Parathyroid adenoma (tissue), 2 donors: ENCODE data around the gene HSPA14.
"Not testable (repeated sequence)": the region's sequence is repeated elsewhere in the genome, so short reads cannot be mapped to it uniquely, and the experiment has no call there.

ENCODE experiments used
- H2AFZ ChIP-seq: fragments of 300-600 bp; sonication (generic); one replicate; pipeline ENCODE4 v1.7.0; 2017; ENCODE audit warnings: antibody characterized with exemption, mild to moderate bottlenecking
- H3K27ac ChIP-seq: fragments of 300-600 bp; sonication (generic); one replicate; pipeline ENCODE4 v1.7.0; 2017
- H3K27me3 ChIP-seq: fragments of 300-600 bp; sonication (generic); one replicate; pipeline ENCODE4 v1.7.0; 2017; ENCODE audit warnings: low read length; ENCODE audit not compliant: control insufficient read depth, insufficient read depth
- H3K36me3 ChIP-seq: fragments of 300-600 bp; sonication (generic); one replicate; pipeline ENCODE4 v1.7.0; 2017; ENCODE audit warnings: low read length; ENCODE audit not compliant: control insufficient read depth, insufficient read depth
- H3K4me1 ChIP-seq: fragments of 300-600 bp; sonication (generic); one replicate; pipeline ENCODE4 v1.7.0; 2017; ENCODE audit warnings: control low read depth
- H3K4me2 ChIP-seq: fragments of 300-600 bp; sonication (generic); one replicate; pipeline ENCODE4 v1.7.0; 2017; ENCODE audit warnings: low read length
- H3K4me3 ChIP-seq: fragments of 300-600 bp; sonication (generic); one replicate; pipeline ENCODE4 v1.7.0; 2017; ENCODE audit warnings: low read depth, low read length
- H3K79me2 ChIP-seq: fragments of 300-600 bp; sonication (generic); one replicate; pipeline ENCODE4 v1.7.0; 2017; ENCODE audit warnings: control low read depth
- H3K9ac ChIP-seq: fragments of 300-600 bp; sonication (generic); one replicate; pipeline ENCODE4 v1.7.0; 2017; ENCODE audit warnings: mild to moderate bottlenecking
- H3K9me3 ChIP-seq: fragments of 300-600 bp; sonication (generic); one replicate; pipeline ENCODE4 v1.7.0; 2017; ENCODE audit warnings: low read length; ENCODE audit not compliant: control insufficient read depth
- CTCF ChIP-seq: fragments of 300-600 bp; sonication (generic); IDR thresholded peaks from one replicate; pipeline ENCODE4 v1.7.0; 2017; ENCODE audit warnings: antibody characterized with exemption, mild to moderate bottlenecking
- donor health status: primary hyperparathyroidism.

Gene HSPA14

GRCh38 chr10:14815681-14816080 lies 22.4 kb upstream of the HSPA14 start:
- no peaks in the 10 kb centered on the region for H3K36me3 ChIP-seq
- TF ChIP-seq CTCF = no peak
- no peak overlapping the region for H2AFZ ChIP-seq
- H3K4me3 ChIP-seq = no peak overlapping the region
- no peak overlapping the region for H3K9ac ChIP-seq
- no peaks in the 10 kb centered on the region for H3K4me1 ChIP-seq
- no peak overlapping the region for H3K4me2 ChIP-seq
- H3K27ac ChIP-seq = no peak overlapping the region
- no peaks in the 10 kb centered on the region for H3K79me2 ChIP-seq
- H3K9me3 ChIP-seq = no peaks in the 10 kb centered on the region
- H3K27me3 ChIP-seq = no peaks in the 10 kb centered on the region

- not testable (repeated sequence) for H3K36me3 ChIP-seq, H3K9me3 ChIP-seq, H3K79me2 ChIP-seq, H3K27ac ChIP-seq, H3K9ac ChIP-seq, H3K4me2 ChIP-seq, H3K4me3 ChIP-seq, H2AFZ ChIP-seq, H3K27me3 ChIP-seq, H3K4me1 ChIP-seq
These were observed 21.4 kb upstream of the HSPA14 start for GRCh38 chr10:14816717-14817116.

GRCh38 chr10:14820010-14820774 lies 17.9 kb upstream of the HSPA14 start:
- Histone ChIP-seq H3K4me1 (no peaks in the 10 kb centered on the region), H3K79me2 (no peaks in the 10 kb centered on the region), H3K27me3 (no peaks in the 10 kb centered on the region), H3K4me2 (no peak overlapping the region), H3K9ac (no peak overlapping the region), H3K27ac (no peak overlapping the region), H3K4me3 (no peak overlapping the region), H3K36me3 (no peaks in the 10 kb centered on the region), H3K9me3 (no peaks in the 10 kb centered on the region), H2AFZ (no peak overlapping the region)
- TF ChIP-seq CTCF = no peak

GRCh38 chr10:14820775-14821154 lies 17.3 kb upstream of the HSPA14 start:
- no peaks in the 10 kb centered on the region for H3K36me3 ChIP-seq
- H3K27ac ChIP-seq = no peak overlapping the region
- no peak overlapping the region for H3K9ac ChIP-seq
- no peaks in the 10 kb centered on the region for H3K27me3 ChIP-seq
- no peak overlapping the region for H3K4me3 ChIP-seq
- TF ChIP-seq CTCF = no peak
- no peak overlapping the region for H2AFZ ChIP-seq
- no peaks in the 10 kb centered on the region for H3K9me3 ChIP-seq
- H3K4me2 ChIP-seq = no peak overlapping the region
- no peaks in the 10 kb centered on the region for H3K4me1 ChIP-seq
- no peaks in the 10 kb centered on the region for H3K79me2 ChIP-seq

GRCh38 chr10:14821635-14822375 lies 16.3 kb upstream of the HSPA14 start:
- H2AFZ ChIP-seq = no peak overlapping the region
- no peak overlapping the region for H3K9ac ChIP-seq
- TF ChIP-seq CTCF = no peak
- H3K79me2 ChIP-seq = no peaks in the 10 kb centered on the region
- no peaks in the 10 kb centered on the region for H3K27me3 ChIP-seq
- no peaks in the 10 kb centered on the region for H3K9me3 ChIP-seq
- no peak overlapping the region for H3K4me3 ChIP-seq
- no peaks in the 10 kb centered on the region for H3K4me1 ChIP-seq
- no peak overlapping the region for H3K4me2 ChIP-seq
- H3K27ac ChIP-seq = no peak overlapping the region
- no peaks in the 10 kb centered on the region for H3K36me3 ChIP-seq
